Endothelial cell of umbilical vein (primary cell): ENCODE measurements around the gene MTARC1. TPM values are rescaled to one million over a fixed set of nuclear protein-coding genes. Genes with fewer than 3 reads are reported as not detected.
A peak's percentile ranks its signal among the peaks of the same experiment; 100 is the strongest.

ENCODE experiments used
- BruUV-seq: library from RNA; stranded (reverse); fragments of 400-500 nt; replicated peaks from 2 replicates; lab custom pipeline; 2021; lab: Mats Ljungman, UMichigan
- CTCF ChIA-PET: fragments of 300-600, 350-600 bp; sonication (Branson Sonifier 250); formaldehyde crosslinking; loops from one replicate; lab custom pipeline; 2021; ENCODE audit warnings: antibody characterized with exemption, inconsistent platforms; lab: Charles Lee
- POLR2A ChIA-PET: fragments of 300-600, 350-600 bp; sonication (Branson Sonifier 250); formaldehyde crosslinking; loops from one replicate; lab custom pipeline; 2021; ENCODE audit warnings: antibody characterized with exemption, inconsistent platforms; lab: Charles Lee
- DNase-seq: peaks from one replicate; pipeline ENCODE4 v3.0.0-alpha.2; 2011; ENCODE audit warnings: low read depth, low spot score
- FAIRE-seq: peaks from 2 replicates; lab custom pipeline; 2011; peaks lifted over from hg19 to GRCh38; lab: Jason Lieb, UNC
- H2AFZ ChIP-seq: 2 replicates; pipeline ENCODE4 v1.6.0; 2012; ENCODE audit warnings: low read depth, low read length, control low read depth, inconsistent platforms
- H3K27ac ChIP-seq: 2 replicates; pipeline ENCODE4 v1.5.1; 2011; ENCODE audit warnings: low read depth, mild to moderate bottlenecking, control low read depth, low read length, moderate library complexity; ENCODE audit not compliant: insufficient read depth
- H3K27me3 ChIP-seq, 2 experiments: 2 replicates each; pipeline versions ENCODE4 v1.6.0 to v1.6.1; 2011; ENCODE audit warnings: low read length in 2 of 2, mixed read lengths in 1 of 2; ENCODE audit not compliant: control insufficient read depth in 2 of 2, insufficient read depth in 2 of 2
- H3K36me3 ChIP-seq, 2 experiments: 2 replicates in 1 of 2; 3 replicates in 1 of 2; pipeline ENCODE4 v1.5.1; 2011; ENCODE audit warnings: low read length in 2 of 2, mild to moderate bottlenecking in 1 of 2, moderate library complexity in 1 of 2; ENCODE audit not compliant: control insufficient read depth in 2 of 2, insufficient read depth in 2 of 2; ENCODE audit errors: extremely low read depth in 1 of 2
- H3K4me1 ChIP-seq: 3 replicates; pipeline ENCODE4 v1.5.1; 2011; ENCODE audit warnings: mild to moderate bottlenecking, low read length; ENCODE audit not compliant: control insufficient read depth, insufficient read depth; ENCODE audit errors: extremely low read depth
- H3K4me2 ChIP-seq: 2 replicates; pipeline ENCODE4 v1.6.1; 2011; ENCODE audit warnings: low read length, control low read depth, mixed read lengths; ENCODE audit not compliant: insufficient read depth
- H3K4me3 ChIP-seq, 3 experiments: fragments of 200-600 bp in 1 of 3; sonication (generic), shearing (Covaris generic) in 1 of 3; replicated peaks in 1 of 3; 2 replicates each; pipeline ENCODE4 v1.5.1; 2011 to 2016; ENCODE audit warnings: control low read depth in 3 of 3, low read length in 3 of 3, mild to moderate bottlenecking in 2 of 3, inconsistent platforms in 1 of 3, low read depth in 1 of 3, moderate library complexity in 1 of 3; ENCODE audit not compliant: insufficient read depth in 1 of 3
- H3K79me2 ChIP-seq: 2 replicates; pipeline ENCODE4 v1.6.0; 2012; ENCODE audit warnings: low read length, inconsistent platforms; ENCODE audit not compliant: control insufficient read depth, insufficient read depth
- H3K9ac ChIP-seq: replicated peaks from 2 replicates; pipeline ENCODE3; 2011; ENCODE audit warnings: low read length, control low read depth; ENCODE audit not compliant: insufficient read depth; ENCODE audit errors: extremely low read depth
- H3K9me1 ChIP-seq: replicated peaks from 3 replicates; pipeline ENCODE4 v1.6.0; 2011; ENCODE audit warnings: mild to moderate bottlenecking, low read length; ENCODE audit not compliant: control insufficient read depth, insufficient read depth; ENCODE audit errors: extremely low read depth
- H3K9me3 ChIP-seq: replicated peaks from 2 replicates; pipeline ENCODE4 v1.5.1; 2012; ENCODE audit warnings: low read length, inconsistent platforms; ENCODE audit not compliant: control insufficient read depth, insufficient read depth
- H4K20me1 ChIP-seq: replicated peaks from 2 replicates; pipeline ENCODE3; 2011; ENCODE audit warnings: mild to moderate bottlenecking, low read length; ENCODE audit not compliant: control insufficient read depth, insufficient read depth; ENCODE audit errors: extremely low read depth
- EZH2 ChIP-seq: IDR thresholded peaks from 2 replicates; pipeline ENCODE4 v1.6.1; 2012; ENCODE audit warnings: borderline replicate concordance, low read depth, mild to moderate bottlenecking, moderate library complexity, low read length, inconsistent platforms; ENCODE audit not compliant: severe bottlenecking
- FOS ChIP-seq: IDR thresholded peaks from 2 replicates; pipeline ENCODE4 v1.6.1; 2011; ENCODE audit warnings: mild to moderate bottlenecking, low read length, moderate library complexity, borderline replicate concordance; ENCODE audit not compliant: insufficient read depth
- GATA2 ChIP-seq: IDR thresholded peaks from 2 replicates; pipeline ENCODE4 v1.7.0; 2011; ENCODE audit warnings: low read depth, mild to moderate bottlenecking, moderate library complexity, mixed read lengths, low read length; ENCODE audit not compliant: insufficient read length, insufficient read depth
- JUN ChIP-seq: IDR thresholded peaks from 2 replicates; pipeline ENCODE4 v1.6.1; 2011; ENCODE audit warnings: borderline replicate concordance, low read depth; ENCODE audit not compliant: insufficient read length, insufficient read depth
- MYC ChIP-seq: IDR thresholded peaks from one replicate; pipeline ENCODE4 v1.6.1; 2011; ENCODE audit warnings: mild to moderate bottlenecking, low read depth, low read length
- POLR2A ChIP-seq: IDR thresholded peaks from 2 replicates; pipeline ENCODE4 v1.6.1; 2012; ENCODE audit warnings: low read depth, mild to moderate bottlenecking, control low read depth, low read length
- POLR2AphosphoS5 ChIP-seq: IDR thresholded peaks from 2 replicates; pipeline ENCODE4 v1.6.1; 2012; ENCODE audit warnings: low read depth, mild to moderate bottlenecking, control low read depth, low read length, moderate library complexity; ENCODE audit not compliant: insufficient read depth
- dilution Hi-C: fragments of 300-500 bp; cut with MboI; formaldehyde crosslinking; loops from one replicate; pipeline ENCODE4 v1.15.0; 2019; ENCODE audit warnings: low sequenced_read_pairs; ENCODE audit not compliant: extremely low pct_ligation_motif_present
- intact Hi-C: fragments of 100-400 bp; cut with micrococcal nuclease; formaldehyde crosslinking; loops from one replicate; pipeline ENCODE4 v1.10.0; 2022
- polyA plus RNA-seq, 4 experiments: library from polyadenylated mRNA; depleted of rRNA in 3 of 4; stranded (reverse) in 3 of 4; unstranded in 1 of 4; fragments of >200 nt; gene quantifications; 2 replicates each; pipeline versions ENCODE4 v1.2.1 to v1.2.3, GENCODE V29; 2011 to 2012; ENCODE audit warnings: missing spikeins in 1 of 4
- total RNA-seq: library from RNA; stranded (reverse); gene quantifications from 2 replicates; pipeline ENCODE4 v1.2.3, GENCODE V29; 2021
- TF ChIP-seq, protein P1 (sequence below), 2 donors: IDR thresholded peaks; 1 replicate in 1 of 2; 2 replicates in 1 of 2; pipeline ENCODE4 v1.5.1; 2011; ENCODE audit warnings: low read length in 2 of 2, mild to moderate bottlenecking in 2 of 2, moderate library complexity in 2 of 2, control low read depth in 1 of 2, inconsistent platforms in 1 of 2, low read depth in 1 of 2; ENCODE audit not compliant: insufficient read depth in 1 of 2; ENCODE audit errors: extremely low read depth in 1 of 2
- TF ChIP-seq, protein P2 (sequence below): IDR thresholded peaks from 2 replicates; pipeline ENCODE4 v1.6.1; 2011; ENCODE audit not compliant: insufficient read depth, insufficient read length

MTARC1 gene
- total and polyA plus RNA-seq, 2 donors (not counting 3 experiments of a cell fraction or from before 2014, with no cell fraction given) = 0.43 to 3.5 TPM

GRCh38 chr1:220761688-220762427 lies 24.9 kb upstream of the MTARC1 start:
- BruUV-seq = no TSS peak
- dilution Hi-C loops = no loop called here
- H2AFZ ChIP-seq = no peak overlapping the region
- no peak overlapping the region for H3K4me3 ChIP-seq
- H3K4me2 ChIP-seq = no peak overlapping the region
- H3K9me3 ChIP-seq = no peaks in the 10 kb centered on the region
- CTCF ChIA-PET = interaction anchor here (0.6 to 4.0 kb wide), 5 partner anchors 13 to 771 kb away, joined by 3 to 21 read pairs (median 4); no protein-coding TSS in a partner anchor
- no peak overlapping the region for H3K9ac ChIP-seq
- intact Hi-C loops = no loop called here
- H3K27ac ChIP-seq = no peak overlapping the region
- H3K27me3 ChIP-seq = no peaks in the 10 kb centered on the region
- TF ChIP-seq, protein P1, sequence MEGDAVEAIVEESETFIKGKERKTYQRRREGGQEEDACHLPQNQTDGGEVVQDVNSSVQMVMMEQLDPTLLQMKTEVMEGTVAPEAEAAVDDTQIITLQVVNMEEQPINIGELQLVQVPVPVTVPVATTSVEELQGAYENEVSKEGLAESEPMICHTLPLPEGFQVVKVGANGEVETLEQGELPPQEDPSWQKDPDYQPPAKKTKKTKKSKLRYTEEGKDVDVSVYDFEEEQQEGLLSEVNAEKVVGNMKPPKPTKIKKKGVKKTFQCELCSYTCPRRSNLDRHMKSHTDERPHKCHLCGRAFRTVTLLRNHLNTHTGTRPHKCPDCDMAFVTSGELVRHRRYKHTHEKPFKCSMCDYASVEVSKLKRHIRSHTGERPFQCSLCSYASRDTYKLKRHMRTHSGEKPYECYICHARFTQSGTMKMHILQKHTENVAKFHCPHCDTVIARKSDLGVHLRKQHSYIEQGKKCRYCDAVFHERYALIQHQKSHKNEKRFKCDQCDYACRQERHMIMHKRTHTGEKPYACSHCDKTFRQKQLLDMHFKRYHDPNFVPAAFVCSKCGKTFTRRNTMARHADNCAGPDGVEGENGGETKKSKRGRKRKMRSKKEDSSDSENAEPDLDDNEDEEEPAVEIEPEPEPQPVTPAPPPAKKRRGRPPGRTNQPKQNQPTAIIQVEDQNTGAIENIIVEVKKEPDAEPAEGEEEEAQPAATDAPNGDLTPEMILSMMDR (IDR thresholded peaks at IDR 0.05; ENCODE audit: extremely low read depth in 1 of 2, insufficient read depth in 1 of 2, low read depth in 1 of 2, low read length in 2 of 2) = no peak
- TF ChIP-seq JUN (no peak), MYC (no peak), POLR2A (no peak), FOS (no peak), POLR2AphosphoS5 (no peak), GATA2 (no peak), EZH2 (no peak)
- TF ChIP-seq, protein P2, sequence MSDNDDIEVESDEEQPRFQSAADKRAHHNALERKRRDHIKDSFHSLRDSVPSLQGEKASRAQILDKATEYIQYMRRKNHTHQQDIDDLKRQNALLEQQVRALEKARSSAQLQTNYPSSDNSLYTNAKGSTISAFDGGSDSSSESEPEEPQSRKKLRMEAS = no peak
- DNase-seq = no peak
- no peaks in the 10 kb centered on the region for H3K79me2 ChIP-seq
- no peaks in the 10 kb centered on the region for H3K4me1 ChIP-seq
- peak; percentile 12 for FAIRE-seq
- POLR2A ChIA-PET = no interaction called here
- H4K20me1 ChIP-seq = no peaks in the 10 kb centered on the region
- no peaks in the 10 kb centered on the region for H3K9me1 ChIP-seq
- H3K36me3 ChIP-seq = peaks cover 0 to 5% of the 10 kb centered on the region in 2 experiments
